ENCODE data around the gene ZNF32. TPM values are rescaled to one million over a fixed set of nuclear protein-coding genes. Genes with fewer than 3 reads are reported as not detected.

Gene ZNF32
- total RNA-seq, 1 donor from 2014 or later = 39.9 TPM

- no peaks in the 10 kb centered on the region for H3K9me3 Mint-ChIP-seq
- no peak for DNase-seq (ENCODE audit: low read depth, low spot score)
- H3K4me3 Mint-ChIP-seq = no peak overlapping the region
- no peak overlapping the region for H3K27ac Mint-ChIP-seq (ENCODE audit: unreplicated experiment)
- H3K27me3 Mint-ChIP-seq (ENCODE audit: low read depth) = peaks cover 28% of the 10 kb centered on the region
- peaks cover 23% of the 10 kb centered on the region for H3K4me1 Mint-ChIP-seq
- no peaks in the 10 kb centered on the region for H3K36me3 Mint-ChIP-seq (ENCODE audit: low read depth)
- TF ChIP-seq, protein P1, sequence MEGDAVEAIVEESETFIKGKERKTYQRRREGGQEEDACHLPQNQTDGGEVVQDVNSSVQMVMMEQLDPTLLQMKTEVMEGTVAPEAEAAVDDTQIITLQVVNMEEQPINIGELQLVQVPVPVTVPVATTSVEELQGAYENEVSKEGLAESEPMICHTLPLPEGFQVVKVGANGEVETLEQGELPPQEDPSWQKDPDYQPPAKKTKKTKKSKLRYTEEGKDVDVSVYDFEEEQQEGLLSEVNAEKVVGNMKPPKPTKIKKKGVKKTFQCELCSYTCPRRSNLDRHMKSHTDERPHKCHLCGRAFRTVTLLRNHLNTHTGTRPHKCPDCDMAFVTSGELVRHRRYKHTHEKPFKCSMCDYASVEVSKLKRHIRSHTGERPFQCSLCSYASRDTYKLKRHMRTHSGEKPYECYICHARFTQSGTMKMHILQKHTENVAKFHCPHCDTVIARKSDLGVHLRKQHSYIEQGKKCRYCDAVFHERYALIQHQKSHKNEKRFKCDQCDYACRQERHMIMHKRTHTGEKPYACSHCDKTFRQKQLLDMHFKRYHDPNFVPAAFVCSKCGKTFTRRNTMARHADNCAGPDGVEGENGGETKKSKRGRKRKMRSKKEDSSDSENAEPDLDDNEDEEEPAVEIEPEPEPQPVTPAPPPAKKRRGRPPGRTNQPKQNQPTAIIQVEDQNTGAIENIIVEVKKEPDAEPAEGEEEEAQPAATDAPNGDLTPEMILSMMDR (conservative IDR thresholded peaks at IDR 0.05) = no peak
Observed at GRCh38 chr10:43694526-43694925, 45.8 kb upstream of the ZNF32 start.

DNA sequence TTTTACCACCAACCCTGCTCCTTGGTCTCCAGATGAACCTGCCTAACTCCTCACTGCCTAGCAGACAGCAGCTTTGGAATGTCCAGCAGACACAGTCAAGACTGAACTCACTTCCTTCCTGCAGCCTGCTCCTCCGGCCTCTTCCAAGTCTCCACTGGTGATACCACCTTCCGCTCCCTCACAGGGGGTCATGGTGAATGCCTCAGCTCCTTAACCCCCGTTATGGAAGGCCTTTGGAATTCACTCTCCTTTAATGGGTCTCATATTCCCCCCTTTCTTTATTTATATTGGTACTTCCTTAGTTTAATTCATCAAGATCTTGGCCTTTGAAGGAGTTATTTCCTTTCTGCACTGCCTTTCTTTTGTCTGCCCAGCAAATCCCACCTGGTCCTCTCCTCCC is 44.9 kb upstream of the ZNF32 start:
- TF ChIP-seq, protein P1 (conservative IDR thresholded peaks at IDR 0.05) = no peak
- no peak for DNase-seq (ENCODE audit: low read depth, low spot score)
- H3K36me3 Mint-ChIP-seq (ENCODE audit: low read depth) = no peaks in the 10 kb centered on the region
- no peak overlapping the region for H3K27ac Mint-ChIP-seq (ENCODE audit: unreplicated experiment)
- no peak overlapping the region for H3K4me3 Mint-ChIP-seq
- H3K27me3 Mint-ChIP-seq (ENCODE audit: low read depth) = peaks cover 31% of the 10 kb centered on the region
- peaks cover 22% of the 10 kb centered on the region for H3K4me1 Mint-ChIP-seq
- H3K9me3 Mint-ChIP-seq = no peaks in the 10 kb centered on the region

DNA sequence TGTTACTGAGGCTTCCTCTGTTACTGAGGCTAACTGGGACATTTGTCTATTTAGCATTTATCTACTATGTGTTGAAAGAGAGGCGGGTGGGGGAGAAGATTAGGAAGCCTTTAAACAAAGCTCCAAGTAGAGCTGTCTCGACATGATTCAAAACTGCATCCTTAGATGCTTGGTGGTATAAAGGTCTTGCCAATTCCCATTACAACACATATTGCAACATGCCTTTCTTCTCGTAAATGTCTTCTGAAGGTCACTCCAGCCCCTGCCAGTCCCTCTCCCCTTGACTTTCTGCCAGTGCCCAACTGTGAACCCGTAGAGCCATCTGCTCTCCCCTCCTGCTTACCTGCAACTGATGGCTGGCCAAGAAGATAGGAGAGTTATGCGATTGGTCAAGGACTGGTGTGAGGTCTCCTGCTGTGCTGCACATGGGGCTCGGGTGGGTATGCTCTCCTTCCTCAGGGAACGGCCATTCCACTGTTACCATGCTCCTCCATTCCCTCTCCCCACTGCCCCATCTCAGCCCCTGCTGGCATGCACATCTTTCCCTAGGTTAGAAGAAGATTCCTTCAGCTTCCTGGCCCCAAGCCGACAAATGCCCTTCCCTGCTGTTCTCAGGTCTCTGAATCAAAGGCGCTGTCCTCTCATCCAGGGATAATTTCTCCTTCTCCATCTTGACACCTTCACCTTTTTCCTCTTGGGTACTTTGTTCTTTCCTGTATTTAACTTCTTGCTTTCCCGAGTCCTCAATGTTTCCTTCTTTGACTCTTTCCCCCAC is 43.6 kb upstream of the ZNF32 start:
- Mint-ChIP-seq H3K9me3 (no peaks in the 10 kb centered on the region), H3K4me3 (peak overlapping the region; percentile 16), H3K4me1 (peaks cover 20% of the 10 kb centered on the region), H3K36me3 (ENCODE audit: low read depth) (no peaks in the 10 kb centered on the region), H3K27ac (ENCODE audit: unreplicated experiment) (no peak overlapping the region), H3K27me3 (ENCODE audit: low read depth) (peaks cover 37% of the 10 kb centered on the region)
- DNase-seq (ENCODE audit: low read depth, low spot score) = no peak
- TF ChIP-seq, protein P1 (conservative IDR thresholded peaks at IDR 0.05) = no peak

- TF ChIP-seq, protein P1 (conservative IDR thresholded peaks at IDR 0.05) = no peak
- no peak overlapping the region for H3K4me3 Mint-ChIP-seq
Observed at GRCh38 chr10:43691485-43691884, 42.8 kb upstream of the ZNF32 start.

DNA sequence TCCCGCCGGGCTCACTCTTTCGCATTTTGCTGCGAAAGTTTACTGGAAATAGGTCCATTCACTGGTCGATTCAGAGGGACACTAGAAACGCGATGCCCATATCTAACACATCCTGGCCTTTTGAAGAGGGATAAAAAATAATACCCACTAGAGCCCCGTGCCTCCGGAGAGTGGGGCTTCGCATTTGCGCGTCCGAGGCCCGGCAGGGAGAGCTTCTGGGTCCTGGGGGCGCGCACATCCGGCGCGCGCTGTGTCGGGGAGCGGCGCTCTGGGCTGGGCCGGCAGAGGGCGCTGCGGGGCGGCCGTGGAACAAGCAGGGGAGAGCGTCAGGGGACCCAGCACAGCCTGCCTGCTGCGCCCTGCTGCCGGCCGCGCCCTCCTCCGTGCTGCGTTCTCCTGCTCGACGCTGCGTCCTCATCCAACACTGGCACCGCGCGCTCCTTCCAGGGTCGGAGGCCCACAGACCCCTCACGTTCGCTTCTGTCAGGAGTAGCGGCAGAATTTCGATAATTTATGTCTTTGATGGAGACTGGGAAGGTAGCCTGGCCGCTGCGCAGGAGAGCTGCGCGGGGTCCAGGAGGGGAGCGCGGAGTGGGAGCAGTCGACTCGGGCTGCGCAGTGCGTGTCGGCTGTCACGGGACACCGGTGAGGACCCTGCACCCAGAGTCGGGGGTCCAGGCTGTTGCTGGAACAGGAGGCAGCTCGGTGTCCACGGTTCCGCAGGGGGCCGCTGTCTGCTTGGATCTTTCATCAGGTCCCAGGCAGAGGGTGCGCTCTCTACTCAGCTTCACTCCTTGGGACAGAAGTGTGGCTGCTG is 41.5 kb upstream of the ZNF32 start:
- Mint-ChIP-seq H3K27ac (ENCODE audit: unreplicated experiment) (peak overlapping the region; percentile 90), H3K4me3 (peak overlapping the region; percentile 88), H3K9me3 (no peaks in the 10 kb centered on the region), H3K36me3 (ENCODE audit: low read depth) (no peaks in the 10 kb centered on the region), H3K27me3 (ENCODE audit: low read depth) (peaks cover 37% of the 10 kb centered on the region), H3K4me1 (peaks cover 20% of the 10 kb centered on the region)
- TF ChIP-seq, protein P1 (conservative IDR thresholded peaks at IDR 0.05) = peak; percentile 97
- peak; percentile 87 for DNase-seq (ENCODE audit: low read depth, low spot score)

More at GRCh38 chr10:43691485-43691884, 42.8 kb upstream of the ZNF32 start:
- no peaks in the 10 kb centered on the region for H3K36me3 Mint-ChIP-seq (ENCODE audit: low read depth)
- H3K4me1 Mint-ChIP-seq = peaks cover 20% of the 10 kb centered on the region
- H3K9me3 Mint-ChIP-seq = no peaks in the 10 kb centered on the region
- H3K27ac Mint-ChIP-seq (ENCODE audit: unreplicated experiment) = no peak overlapping the region
- no peak for DNase-seq (ENCODE audit: low read depth, low spot score)
- peaks cover 37% of the 10 kb centered on the region for H3K27me3 Mint-ChIP-seq (ENCODE audit: low read depth)

Data from neural crest cell (in vitro differentiated cells).